Muscle of arm (tissue), 12 donors: ENCODE results near the gene APC2. TPM values are rescaled to one million over a fixed set of nuclear protein-coding genes. Genes with fewer than 3 reads are reported as not detected.

Source experiments
- DNase-seq: peaks from one replicate; pipeline ENCODE4 v3.0.0-alpha.2; 2013
- polyA plus RNA-seq, 12 donors: library from polyadenylated mRNA; unstranded; fragments of 120-200 nt; gene quantifications; one replicate each; pipeline ENCODE4 v1.2.1, GENCODE V29; 2013; ENCODE audit not compliant: insufficient read length in 12 of 12

The APC2 gene
- polyA plus RNA-seq, 12 donors: 0.45 to 6.1 (median 0.74) TPM; not detected in 1

- DNase-seq: peak; percentile 57
Observed at GRCh38 chr19:1445185-1445931, 4.6 kb upstream of the APC2 start.

GRCh38 chr19:1445932-1446712 is 3.8 kb upstream of the APC2 start:
- no peak for DNase-seq

- no peak for DNase-seq
Observed at GRCh38 chr19:1446713-1447481, 3.0 kb upstream of the APC2 start.

GRCh38 chr19:1447504-1447903 is 2.4 kb upstream of the APC2 start:
- DNase-seq: no peak

DNA sequence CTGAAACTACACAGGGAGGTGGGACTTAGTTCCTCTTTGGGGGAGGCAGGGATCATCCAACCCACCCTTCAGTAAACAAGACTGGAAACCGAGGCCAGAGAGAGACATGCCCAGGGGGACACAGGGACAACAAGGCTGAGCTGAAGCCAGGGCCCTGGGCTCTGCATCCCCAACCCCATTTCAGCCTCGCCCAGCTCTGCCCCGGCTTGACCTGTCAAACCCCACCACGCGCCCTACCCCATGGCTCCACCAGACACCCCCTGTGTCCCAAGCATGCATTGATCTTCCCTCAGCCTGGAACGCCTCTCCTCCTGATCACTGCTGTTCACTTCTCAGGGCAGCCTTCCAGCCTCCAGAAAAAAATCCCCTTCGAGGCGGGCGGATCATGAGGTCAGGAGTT is 2.0 kb upstream of the APC2 start:
- no peak for DNase-seq

DNA sequence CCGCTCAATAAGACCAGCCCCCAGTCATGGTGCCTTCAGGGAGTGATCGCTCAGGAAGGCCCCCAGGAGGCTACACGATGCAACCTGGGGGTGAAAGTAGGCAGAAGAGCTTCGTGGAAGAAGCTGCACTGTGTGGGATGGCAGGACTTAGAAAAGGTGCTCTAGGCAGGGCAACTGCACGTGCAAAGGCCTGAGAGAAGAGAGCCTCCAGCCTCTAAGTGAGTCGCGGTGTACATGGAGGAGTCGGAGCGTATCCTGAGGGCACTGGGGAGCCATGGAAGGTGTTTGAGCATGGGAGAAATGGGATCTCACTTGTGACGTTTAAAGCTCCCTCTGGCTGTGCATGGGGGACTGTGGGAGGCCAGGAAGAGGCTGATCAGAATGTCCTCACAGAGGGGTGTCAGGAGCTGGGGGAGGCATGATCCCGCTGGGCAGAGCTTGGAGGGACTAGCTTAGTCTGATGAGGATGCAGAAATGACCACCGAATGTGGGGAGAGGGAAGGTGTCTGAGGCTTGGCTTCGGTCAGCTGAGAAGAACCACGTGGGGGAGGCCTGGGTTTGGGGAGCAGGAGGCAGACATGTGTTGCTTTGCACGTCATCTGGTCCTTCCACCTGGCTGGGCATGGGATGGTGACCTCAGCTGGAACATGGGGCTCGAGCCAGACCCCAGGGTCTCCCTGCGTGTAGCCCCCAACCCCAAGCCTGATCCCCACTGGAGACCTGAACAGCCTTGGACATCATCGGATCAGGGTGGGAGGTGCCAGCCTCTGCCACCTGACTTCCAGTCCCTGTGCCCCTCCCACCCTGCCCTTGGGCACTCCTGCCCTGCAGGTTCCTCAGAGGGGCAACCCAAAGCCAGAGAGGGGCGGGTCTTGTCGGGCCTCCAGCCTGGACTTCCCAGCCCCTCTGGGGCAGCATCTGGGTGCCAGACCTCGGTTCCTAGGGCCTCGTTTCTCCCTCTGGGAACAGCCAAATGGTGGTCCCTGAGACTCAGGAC is 1.1 kb downstream of the APC2 start:
- DNase-seq: no peak

- no peak for DNase-seq
Observed at GRCh38 chr19:1451916-1452801, 2.2 kb downstream of the APC2 start.

GRCh38 chr19:1452802-1453524 is 3.0 kb downstream of the APC2 start:
- no peak for DNase-seq

- DNase-seq: no peak
Observed at GRCh38 chr19:1453525-1454364, 3.8 kb downstream of the APC2 start.

DNA sequence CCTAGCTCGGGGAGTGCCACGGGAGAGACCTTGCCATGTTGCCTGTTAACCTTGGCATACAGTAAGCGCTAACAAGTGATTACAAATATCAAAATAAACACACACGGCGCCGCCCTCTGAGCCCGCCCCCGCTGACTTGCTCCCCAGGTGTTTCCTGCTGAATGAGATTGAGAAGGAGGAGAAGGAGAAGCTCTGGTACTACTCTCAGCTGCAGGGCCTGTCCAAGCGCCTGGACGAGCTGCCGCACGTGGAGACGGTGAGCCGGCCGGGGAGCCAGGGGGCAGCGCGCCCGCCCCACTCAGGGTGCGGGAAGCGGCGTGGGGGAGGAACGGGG is 5.0 kb downstream of the APC2 start:
- DNase-seq: no peak

GRCh38 chr19:1455336-1456120 is 5.6 kb downstream of the APC2 start:
- DNase-seq: no peak

GRCh38 chr19:1456121-1456900 is 6.4 kb downstream of the APC2 start:
- DNase-seq: no peak

GRCh38 chr19:1457031-1457739 is 7.3 kb downstream of the APC2 start:
- DNase-seq: no peak

- no peak for DNase-seq
Observed at GRCh38 chr19:1457892-1458291, 8.0 kb downstream of the APC2 start.

- no peak for DNase-seq
Observed at GRCh38 chr19:1459479-1459878, 9.6 kb downstream of the APC2 start.
